Stimulated activated CD8-positive, alpha-beta memory T cell treated with anti-CD3 and anti-CD28 coated beads, Interleukin-12 subunit alpha, Interleukin-12 subunit beta, amount 100 ng/mL, for 24 hours (primary cell): ENCODE measurements around the gene ROGDI.
A peak's percentile ranks its signal among the peaks of the same experiment; 100 is the strongest.
"Not testable (repeated sequence)": the region's sequence is repeated elsewhere in the genome, so short reads cannot be mapped to it uniquely, and the experiment has no call there.

Experiments
- DNase-seq: peaks from one replicate; pipeline ENCODE4 v3.0.0-alpha.2; 2020; ENCODE audit errors: extremely low read depth

ROGDI gene

GRCh38 chr16:4790871-4791270 is 11.6 kb downstream of the ROGDI start:
- DNase-seq: no peak

GRCh38 chr16:4790261-4790660 is 12.2 kb downstream of the ROGDI start:
- no peak for DNase-seq

GRCh38 chr16:4788910-4789309 is 13.5 kb downstream of the ROGDI start:
- no peak for DNase-seq

- no peak for DNase-seq
Observed at GRCh38 chr16:4788489-4788889, 13.9 kb downstream of the ROGDI start.

- no peak for DNase-seq
Observed at GRCh38 chr16:4787627-4788482, 14.6 kb downstream of the ROGDI start, which contains the start of gene SEPTIN12. Gene SEPTIN12, minus strand, starts transcription at chr16:4788345. Its CDS starts 700 bp downstream, at chr16:4787645.

- DNase-seq: no peak
Observed at GRCh38 chr16:4787068-4787467, 15.4 kb downstream of the ROGDI start.

- no peak for DNase-seq
Observed at GRCh38 chr16:4785758-4786433, 16.5 kb downstream of the ROGDI start.

- DNase-seq: not testable (repeated sequence)
Observed at GRCh38 chr16:4784444-4784987, 17.9 kb downstream of the ROGDI start.

GRCh38 chr16:4783951-4784336 is 18.5 kb downstream of the ROGDI start:
- DNase-seq: no peak

GRCh38 chr16:4783251-4783950 is 19.0 kb downstream of the ROGDI start:
- DNase-seq: no peak

GRCh38 chr16:4780235-4780634 is 22.2 kb downstream of the ROGDI start:
- DNase-seq: no peak

GRCh38 chr16:4778050-4778392 is 24.4 kb downstream of the ROGDI start:
- no peak for DNase-seq

GRCh38 chr16:4777339-4778049 is 24.9 kb downstream of the ROGDI start:
- DNase-seq: no peak

GRCh38 chr16:4776141-4776705 is 26.2 kb downstream of the ROGDI start:
- no peak for DNase-seq

GRCh38 chr16:4775005-4775404 is 27.4 kb downstream of the ROGDI start:
- DNase-seq: no peak

GRCh38 chr16:4772351-4772750 is 30.1 kb downstream of the ROGDI start:
- DNase-seq: no peak

GRCh38 chr16:4771646-4772045 is 30.8 kb downstream of the ROGDI start:
- DNase-seq: no peak

GRCh38 chr16:4769306-4769638 is 33.2 kb downstream of the ROGDI start:
- DNase-seq: no peak

GRCh38 chr16:4768549-4769305 is 33.7 kb downstream of the ROGDI start:
- peak; percentile 70 for DNase-seq

GRCh38 chr16:4767872-4768548 is 34.4 kb downstream of the ROGDI start:
- DNase-seq: no peak
